ENCODE measurements around the gene GDAP2. TPM values are rescaled to one million over a fixed set of nuclear protein-coding genes. Genes with fewer than 3 reads are reported as not detected.

The GDAP2 gene
- total and polyA plus RNA-seq, 2 of the 4 experiments (the other 2 are of a cell fraction) = 5.4 to 27.1 TPM

DNA sequence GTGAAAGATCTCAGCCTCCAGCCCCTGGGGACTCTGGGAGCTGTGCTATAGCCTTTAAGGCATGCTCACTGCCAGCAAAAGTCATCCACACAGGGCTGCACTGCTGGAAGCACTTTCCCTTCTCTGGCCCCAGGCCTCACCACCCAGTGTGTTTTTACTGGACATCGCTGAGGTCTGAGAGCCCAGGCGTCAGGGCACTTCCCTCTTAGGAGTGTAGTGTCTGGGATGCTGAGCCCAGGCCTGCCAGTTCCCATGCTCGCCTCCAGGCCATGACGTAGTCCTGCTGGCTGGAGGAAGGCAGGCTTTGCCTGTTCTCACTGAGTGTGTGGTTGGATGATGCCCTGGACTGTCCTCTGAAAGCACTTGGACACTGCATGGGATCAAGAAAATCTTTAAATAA lies 101.2 kb downstream of the GDAP2 start:
- peak overlapping the region; percentile 87 for H2AFZ ChIP-seq (replicated peaks; ENCODE audit: low read length, poor library complexity)
- H3K9me1 ChIP-seq (ENCODE audit: insufficient read depth, low read length) = peaks cover 28% of the 10 kb centered on the region
- DNase-seq (peak; percentile 82), ATAC-seq (ENCODE audit: low read depth) (peak; percentile 50)
- H3K4me2 ChIP-seq (ENCODE audit: low read depth, low read length) = no peak overlapping the region
- H3K27me3 ChIP-seq (ENCODE audit: control insufficient read depth, insufficient read depth, low read length) = no peaks in the 10 kb centered on the region
- ChIA-PET CTCF (interaction anchor here (1.0 to 1.3 kb wide), 3 partner anchors 10 to 70 kb away, joined by 3 to 4 read pairs (median 4); no protein-coding TSS in a partner anchor), POLR2A (ENCODE audit: unreplicated experiment) (interaction anchor here (1.2 kb wide), 1 partner anchor 9 kb away, joined by 3 read pairs; no protein-coding TSS in a partner anchor)
- no peak overlapping the region for H3K4me3 ChIP-seq (ENCODE audit: insufficient read depth, low read depth, low read length)
- H3K4ac ChIP-seq (ENCODE audit: low read depth, low read length) = peak overlapping the region; percentile 100
- dilution Hi-C loops (cut with HindIII; ENCODE audit: low sequenced_read_pairs, unreplicated experiment) (no loop called here), in situ Hi-C loops (cut with MboI; ENCODE audit: low sequenced_read_pairs) (no loop called here), intact Hi-C loops (cut with micrococcal nuclease) (no loop called here)
- H3K4me1 ChIP-seq (ENCODE audit: control insufficient read depth, insufficient read depth, low read length) = peaks cover 33% of the 10 kb centered on the region
- TF ChIP-seq CTCF (conservative IDR thresholded peaks at IDR 0.05; ENCODE audit: low read depth, low read length) (0 out of 2 replicates have a peak, but pooled peaks have one; percentile 5), NFE2L2 (IDR thresholded peaks at IDR 0.05; ENCODE audit: low read depth, low read length) (no peak)
- BruUV-seq (replicated peaks) = no TSS peak
- H2BK5ac ChIP-seq (ENCODE audit: low read depth, low read length, poor library complexity, severe bottlenecking) = peak overlapping the region; percentile 97
- H4K91ac ChIP-seq (ENCODE audit: insufficient read depth, low read depth, low read length) = peak overlapping the region; percentile 99
- H4K20me1 ChIP-seq (ENCODE audit: insufficient read depth, low read length) = no peaks in the 10 kb centered on the region
- peak overlapping the region; percentile 100 for H2BK120ac ChIP-seq (ENCODE audit: low read depth, low read length)
- H2BK20ac ChIP-seq (ENCODE audit: low read depth, low read length) = peak overlapping the region; percentile 100
- H3K36me3 ChIP-seq (ENCODE audit: control insufficient read depth, insufficient read depth, low read length) = no peaks in the 10 kb centered on the region
- peak overlapping the region; percentile 88 for H3K27ac ChIP-seq (ENCODE audit: insufficient read depth, low read length)
- peak overlapping the region; percentile 99 for H3K23ac ChIP-seq (ENCODE audit: low read depth, low read length)
- H2AK5ac ChIP-seq (ENCODE audit: low read depth, low read length) = peak overlapping the region; percentile 94
- H4K5ac ChIP-seq (ENCODE audit: low read depth, low read length) = peak overlapping the region; percentile 82
- peaks cover 0 to 34% of the 10 kb centered on the region in 2 experiments; a peak in 2 of 4 replicates for H3K79me1 ChIP-seq (ENCODE audit: low read depth in 1 of 2, low read length in 2 of 2)
- H2BK15ac ChIP-seq (ENCODE audit: low read depth, low read length) = peak overlapping the region; percentile 95; the same call in 2 of the 3 replicates
- H2AK9ac ChIP-seq (replicated peaks; ENCODE audit: low read depth, low read length, poor library complexity) = peak overlapping the region; percentile 59
- WGBS, 2 experiments (ENCODE audit: extremely low coverage in 2 of 2, insufficient read length in 1 of 2) = 33% methylated on average over 1 of the region's 4 CpGs; no CpG with 5 or more reads in 1 of the 2 experiments
- peak overlapping the region; percentile 93 for H3K18ac ChIP-seq (ENCODE audit: low read depth, low read length)
- peak overlapping the region; percentile 98 for H3K14ac ChIP-seq (replicated peaks; ENCODE audit: low read depth, low read length)
- H4K8ac ChIP-seq (ENCODE audit: low read depth in 2 of 2, low read length in 2 of 2) = peak overlapping the region; percentile 81 to 99
- peak overlapping the region; percentile 92 for H3K56ac ChIP-seq (ENCODE audit: extremely low read depth, insufficient read depth, low read length)
- H3K9me3 ChIP-seq (ENCODE audit: control insufficient read depth, insufficient read depth, low read length) = peaks cover 2% of the 10 kb centered on the region; the same call in 1 of the 2 replicates
- peak overlapping the region; percentile 19; the same call in 1 of the 2 replicates for H3K9ac ChIP-seq (ENCODE audit: low read depth, low read length)
